Panc1 (cell line): ENCODE measurements around the gene CWC25. TPM values are rescaled to one million over a fixed set of nuclear protein-coding genes. Genes with fewer than 3 reads are reported as not detected.
A peak's percentile ranks its signal among the peaks of the same experiment; 100 is the strongest.

ENCODE experiments used
- ATAC-seq: fragments of 200-7000 bp; cut with Tn5 transposase; 2 replicates; pipeline ENCODE4 v1.9.1; 2020; ENCODE audit warnings: mild to moderate bottlenecking, moderate library complexity
- BruUV-seq: library from RNA; stranded (reverse); fragments of 400-500 nt; replicated peaks from 2 replicates; lab custom pipeline; 2021; lab: Mats Ljungman, UMichigan
- CTCF ChIA-PET: fragments of 300-600 bp; sonication (Branson Sonifier 250); formaldehyde crosslinking; loops from one replicate; lab custom pipeline; 2022; ENCODE audit warnings: antibody characterized with exemption; lab: Charles Lee
- POLR2A ChIA-PET: fragments of 300-600 bp; sonication (Branson Sonifier 250); formaldehyde crosslinking; loops from one replicate; lab custom pipeline; 2022; ENCODE audit warnings: antibody characterized with exemption; lab: Charles Lee
- DNase-seq: peaks from one replicate; pipeline ENCODE4 v3.0.0-alpha.2; 2010; ENCODE audit warnings: low read depth, low spot score
- H3K27ac ChIP-seq: 2 replicates; pipeline ENCODE4 v1.5.1; 2011; ENCODE audit warnings: mild to moderate bottlenecking, low read length, inconsistent platforms
- H3K27me3 ChIP-seq: fragments of 200-500 bp; sonication (Bioruptor generic); 2 replicates; pipeline ENCODE4 v1.6.0; 2014; ENCODE audit warnings: low read length, inconsistent platforms; ENCODE audit not compliant: control insufficient read depth, insufficient read depth
- H3K36me3 ChIP-seq: fragments of 200-500 bp; sonication (Bioruptor generic); 2 replicates; pipeline ENCODE4 v1.5.1; 2014; ENCODE audit warnings: inconsistent platforms, mild to moderate bottlenecking, low read length, moderate library complexity; ENCODE audit not compliant: control insufficient read depth, insufficient read depth
- H3K4me1 ChIP-seq: 2 replicates; pipeline ENCODE4 v1.5.1; 2011; ENCODE audit warnings: inconsistent platforms, mild to moderate bottlenecking, low read length, moderate library complexity; ENCODE audit not compliant: control insufficient read depth, insufficient read depth
- H3K4me3 ChIP-seq, 2 experiments: 2 replicates each; pipeline ENCODE4 v1.5.1; 2011 to 2012; ENCODE audit warnings: low read depth in 2 of 2, low read length in 2 of 2, mild to moderate bottlenecking in 2 of 2, inconsistent platforms in 1 of 2, moderate library complexity in 1 of 2
- H3K9me3 ChIP-seq: fragments of 200-500 bp; sonication (Bioruptor generic); 2 replicates; pipeline ENCODE4 v1.5.1; 2014; ENCODE audit warnings: low read depth, mild to moderate bottlenecking, inconsistent platforms, low read length, moderate library complexity; ENCODE audit not compliant: control insufficient read depth, insufficient read depth
- CTCF ChIP-seq: fragments of 450-650 bp; IDR thresholded peaks from 2 replicates; pipeline ENCODE4 v1.5.1; 2017; ENCODE audit warnings: mild to moderate bottlenecking
- POLR2AphosphoS5 ChIP-seq: IDR thresholded peaks from 2 replicates; pipeline ENCODE4 v1.6.1; 2012; ENCODE audit warnings: mild to moderate bottlenecking, low read depth, low read length, moderate library complexity
- REST ChIP-seq, 2 experiments: IDR thresholded peaks; 2 replicates each; pipeline ENCODE4 v1.6.1; 2011 to 2012; ENCODE audit warnings: low read depth in 2 of 2, control low read depth in 1 of 2, low read length in 1 of 2, mild to moderate bottlenecking in 1 of 2, moderate library complexity in 1 of 2; ENCODE audit not compliant: insufficient read depth in 1 of 2
- SIN3A ChIP-seq: IDR thresholded peaks from 2 replicates; pipeline ENCODE4 v1.6.1; 2012; ENCODE audit warnings: low read depth, mild to moderate bottlenecking, low read length, moderate library complexity, borderline replicate concordance; ENCODE audit not compliant: insufficient read depth
- TCF7L2 ChIP-seq: IDR thresholded peaks from 2 replicates; pipeline ENCODE4 v1.6.1; 2011; ENCODE audit warnings: mild to moderate bottlenecking, low read depth, low read length, inconsistent platforms
- in situ Hi-C: cut with HindIII; loops from 2 replicates; pipeline ENCODE4 v1.10.0; 2016; ENCODE audit warnings: low sequenced_read_pairs, low pct_unique_long_range_greater_than_20kb
- intact Hi-C: fragments of 100-400 bp; cut with micrococcal nuclease; formaldehyde crosslinking; loops from one replicate; pipeline ENCODE4 v1.10.0; 2022; ENCODE audit not compliant: unreplicated experiment
- total RNA-seq: library from RNA; stranded (reverse); gene quantifications from one replicate; pipeline ENCODE4 v1.2.1, GENCODE V29; 2021; ENCODE audit not compliant: unreplicated experiment

Gene CWC25
- total RNA-seq, 1 experiment from 2014 or later = 13.6 TPM

GRCh38 chr17:38798614-38799500 is 26.3 kb downstream of the CWC25 start:
- no TSS peak for BruUV-seq
- Histone ChIP-seq H3K4me3 (peak overlapping the region; percentile 70 to 78), H3K27me3 (no peaks in the 10 kb centered on the region), H3K36me3 (peaks cover 9% of the 10 kb centered on the region), H3K27ac (peak overlapping the region; percentile 86), H3K9me3 (no peaks in the 10 kb centered on the region), H3K4me1 (peaks cover 17% of the 10 kb centered on the region)
- peak; percentile 46 for ATAC-seq
- peak; percentile 65; the same call in 1 of the 2 replicates for TF ChIP-seq SIN3A
- no peak for TF ChIP-seq TCF7L2
- ChIA-PET CTCF (interaction anchor here (0.5 kb wide), 1 partner anchor 70 kb away, joined by 9 read pairs; no protein-coding TSS in a partner anchor), POLR2A (no interaction called here)
- in situ Hi-C loops (no loop called here), intact Hi-C loops (no loop called here)
- DNase-seq = no peak

- TF ChIP-seq REST (IDR thresholded peaks at IDR 0.05; ENCODE audit: insufficient read depth in 1 of 2, low read depth in 2 of 2, low read length in 1 of 2) (no peak), POLR2AphosphoS5 (no peak), TCF7L2 (no peak), SIN3A (no peak), CTCF (no peak)
- TSS peak; percentile 74 for BruUV-seq
- H3K36me3 ChIP-seq = peaks cover 7% of the 10 kb centered on the region
- no peaks in the 10 kb centered on the region for H3K27me3 ChIP-seq
- POLR2A ChIA-PET = no interaction called here
- peak overlapping the region; percentile 70 to 78 for H3K4me3 ChIP-seq
- H3K9me3 ChIP-seq = no peaks in the 10 kb centered on the region
- intact Hi-C loops (no loop called here), in situ Hi-C loops (no loop called here)
- H3K27ac ChIP-seq = peak overlapping the region; percentile 86
- DNase-seq (no peak), ATAC-seq (no peak)
- CTCF ChIA-PET = no interaction called here
- peaks cover 17% of the 10 kb centered on the region for H3K4me1 ChIP-seq
Measured at GRCh38 chr17:38797828-38798227, 27.3 kb downstream of the CWC25 start.

GRCh38 chr17:38797158-38797490 is 28.0 kb downstream of the CWC25 start:
- Histone ChIP-seq H3K27ac (no peak overlapping the region), H3K4me1 (peaks cover 17% of the 10 kb centered on the region), H3K36me3 (peaks cover 7% of the 10 kb centered on the region), H3K9me3 (no peaks in the 10 kb centered on the region), H3K27me3 (no peaks in the 10 kb centered on the region), H3K4me3 (no peak overlapping the region)
- in situ Hi-C loops = no loop called here
- CTCF ChIA-PET = no interaction called here
- POLR2A ChIA-PET = no interaction called here
- BruUV-seq = no TSS peak
- ATAC-seq (no peak), DNase-seq (no peak)
- intact Hi-C loops = no loop called here
- TF ChIP-seq SIN3A (no peak), REST (IDR thresholded peaks at IDR 0.05; ENCODE audit: insufficient read depth in 1 of 2, low read depth in 2 of 2, low read length in 1 of 2) (no peak), POLR2AphosphoS5 (no peak), CTCF (no peak), TCF7L2 (no peak)
